Mucosa of stomach (tissue), 1 donor: ENCODE data around the gene HIPK2.

Experiments
- H3K27me3 ChIP-seq: one replicate; pipeline ENCODE4 v1.7.0; 2013; ENCODE audit warnings: mild to moderate bottlenecking, low read length; ENCODE audit not compliant: control insufficient read depth, insufficient read depth
- H3K36me3 ChIP-seq: one replicate; pipeline ENCODE4 v1.7.0; 2013; ENCODE audit warnings: low read length; ENCODE audit not compliant: control insufficient read depth, insufficient read depth
- H3K4me1 ChIP-seq: one replicate; pipeline ENCODE4 v1.7.0; 2013; ENCODE audit warnings: mild to moderate bottlenecking, low read length; ENCODE audit not compliant: control insufficient read depth, insufficient read depth
- H3K4me3 ChIP-seq: one replicate; pipeline ENCODE4 v1.7.0; 2013; ENCODE audit warnings: low read length
- H3K9ac ChIP-seq: one replicate; pipeline ENCODE4 v1.7.0; 2013; ENCODE audit warnings: mild to moderate bottlenecking, low read length, moderate library complexity
- H3K9me3 ChIP-seq: one replicate; pipeline ENCODE4 v1.7.0; 2013; ENCODE audit warnings: mild to moderate bottlenecking, low read length, moderate library complexity; ENCODE audit not compliant: control insufficient read depth
- donor health status: Pancreatic carcinoma.

HIPK2 gene

GRCh38 chr7:139808846-139809442 is 31.1 kb upstream of the HIPK2 start:
- Histone ChIP-seq H3K36me3 (no peaks in the 10 kb centered on the region), H3K9ac (no peak overlapping the region), H3K9me3 (no peaks in the 10 kb centered on the region), H3K4me3 (no peak overlapping the region), H3K4me1 (no peaks in the 10 kb centered on the region), H3K27me3 (no peaks in the 10 kb centered on the region)

- Histone ChIP-seq H3K27me3 (no peaks in the 10 kb centered on the region), H3K36me3 (no peaks in the 10 kb centered on the region), H3K9me3 (no peaks in the 10 kb centered on the region), H3K4me1 (no peaks in the 10 kb centered on the region), H3K9ac (no peak overlapping the region), H3K4me3 (no peak overlapping the region)
Measured at GRCh38 chr7:139808427-139808826, 30.6 kb upstream of the HIPK2 start.

- Histone ChIP-seq H3K4me1 (no peaks in the 10 kb centered on the region), H3K4me3 (no peak overlapping the region), H3K27me3 (no peaks in the 10 kb centered on the region), H3K9ac (no peak overlapping the region), H3K36me3 (no peaks in the 10 kb centered on the region), H3K9me3 (no peaks in the 10 kb centered on the region)
Measured at GRCh38 chr7:139807009-139807408, 29.2 kb upstream of the HIPK2 start.

GRCh38 chr7:139804571-139804970 is 26.8 kb upstream of the HIPK2 start:
- Histone ChIP-seq H3K9me3 (no peaks in the 10 kb centered on the region), H3K36me3 (no peaks in the 10 kb centered on the region), H3K9ac (no peak overlapping the region), H3K4me3 (no peak overlapping the region), H3K4me1 (no peaks in the 10 kb centered on the region), H3K27me3 (no peaks in the 10 kb centered on the region)

- no peaks in the 10 kb centered on the region for H3K9me3 ChIP-seq
- H3K9ac ChIP-seq = no peak overlapping the region
- no peaks in the 10 kb centered on the region for H3K27me3 ChIP-seq
- H3K36me3 ChIP-seq = no peaks in the 10 kb centered on the region
- peaks cover 9% of the 10 kb centered on the region for H3K4me1 ChIP-seq
- no peak overlapping the region for H3K4me3 ChIP-seq
Measured at GRCh38 chr7:139799586-139799985, 21.8 kb upstream of the HIPK2 start.

- Histone ChIP-seq H3K4me3 (no peak overlapping the region), H3K4me1 (peaks cover 9% of the 10 kb centered on the region), H3K9ac (no peak overlapping the region), H3K9me3 (no peaks in the 10 kb centered on the region), H3K36me3 (no peaks in the 10 kb centered on the region), H3K27me3 (no peaks in the 10 kb centered on the region)
Measured at GRCh38 chr7:139798892-139799291, 21.1 kb upstream of the HIPK2 start.

GRCh38 chr7:139798221-139798620 is 20.4 kb upstream of the HIPK2 start:
- H3K9ac ChIP-seq = no peak overlapping the region
- H3K4me1 ChIP-seq = peaks cover 9% of the 10 kb centered on the region
- no peak overlapping the region for H3K4me3 ChIP-seq
- no peaks in the 10 kb centered on the region for H3K9me3 ChIP-seq
- H3K36me3 ChIP-seq = no peaks in the 10 kb centered on the region
- no peaks in the 10 kb centered on the region for H3K27me3 ChIP-seq

GRCh38 chr7:139797607-139798006 is 19.8 kb upstream of the HIPK2 start:
- H3K4me1 ChIP-seq = peaks cover 9% of the 10 kb centered on the region
- H3K9ac ChIP-seq = no peak overlapping the region
- H3K36me3 ChIP-seq = no peaks in the 10 kb centered on the region

GRCh38 chr7:139791316-139791715 is 13.5 kb upstream of the HIPK2 start:
- H3K36me3 ChIP-seq = no peaks in the 10 kb centered on the region
- no peak overlapping the region for H3K9ac ChIP-seq
- no peaks in the 10 kb centered on the region for H3K9me3 ChIP-seq
- H3K4me1 ChIP-seq = no peaks in the 10 kb centered on the region
- no peak overlapping the region for H3K4me3 ChIP-seq
- no peaks in the 10 kb centered on the region for H3K27me3 ChIP-seq

More at GRCh38 chr7:139797607-139798006, 19.8 kb upstream of the HIPK2 start:
- Histone ChIP-seq H3K27me3 (no peaks in the 10 kb centered on the region), H3K4me3 (no peak overlapping the region), H3K9me3 (no peaks in the 10 kb centered on the region)

- Histone ChIP-seq H3K4me1 (peaks cover 6% of the 10 kb centered on the region), H3K36me3 (no peaks in the 10 kb centered on the region), H3K9me3 (no peaks in the 10 kb centered on the region), H3K27me3 (no peaks in the 10 kb centered on the region), H3K9ac (no peak overlapping the region), H3K4me3 (no peak overlapping the region)
Measured at GRCh38 chr7:139784648-139785047, 6.8 kb upstream of the HIPK2 start.

- no peak overlapping the region for H3K9ac ChIP-seq
- H3K4me1 ChIP-seq = peaks cover 6% of the 10 kb centered on the region
- no peaks in the 10 kb centered on the region for H3K36me3 ChIP-seq
- no peak overlapping the region for H3K4me3 ChIP-seq
- no peaks in the 10 kb centered on the region for H3K27me3 ChIP-seq
- H3K9me3 ChIP-seq = no peaks in the 10 kb centered on the region
Measured at GRCh38 chr7:139783647-139784385, 6.0 kb upstream of the HIPK2 start.

- no peaks in the 10 kb centered on the region for H3K27me3 ChIP-seq
- no peaks in the 10 kb centered on the region for H3K9me3 ChIP-seq
- H3K36me3 ChIP-seq = no peaks in the 10 kb centered on the region
- H3K4me1 ChIP-seq = peaks cover 6% of the 10 kb centered on the region
- no peak overlapping the region for H3K9ac ChIP-seq
- H3K4me3 ChIP-seq = no peak overlapping the region
Measured at GRCh38 chr7:139782932-139783331, 5.1 kb upstream of the HIPK2 start.
